Trophoblast cell (in vitro differentiated cells and primary cell): ENCODE results near the gene ADAMTS9.

Experiments
- DNase-seq, 2 donors: peaks; one replicate each; pipeline ENCODE4 v3.0.0-alpha.2; 2016
- H2AFZ ChIP-seq: 2 replicates; pipeline ENCODE4 v1.6.1; 2013; ENCODE audit warnings: low read length, moderate library complexity, mild to moderate bottlenecking; ENCODE audit not compliant: insufficient read depth, poor library complexity
- H2AK5ac ChIP-seq: 2 replicates; pipeline ENCODE4 v1.6.1; 2013; ENCODE audit warnings: mild to moderate bottlenecking, low read length
- H2BK120ac ChIP-seq: 2 replicates; pipeline ENCODE4 v1.6.1; 2013; ENCODE audit warnings: low read length, mild to moderate bottlenecking, moderate library complexity; ENCODE audit not compliant: insufficient read depth, poor library complexity
- H2BK12ac ChIP-seq: 2 replicates; pipeline ENCODE4 v1.6.1; 2013; ENCODE audit warnings: mild to moderate bottlenecking, low read length, moderate library complexity
- H2BK5ac ChIP-seq: 2 replicates; pipeline ENCODE4 v1.6.1; 2013; ENCODE audit warnings: low read length, low read depth, moderate library complexity, mild to moderate bottlenecking; ENCODE audit not compliant: poor library complexity
- H3K14ac ChIP-seq: 2 replicates; pipeline ENCODE4 v1.6.1; 2013; ENCODE audit warnings: mild to moderate bottlenecking, low read length
- H3K18ac ChIP-seq: 2 replicates; pipeline ENCODE4 v1.6.1; 2013; ENCODE audit warnings: mild to moderate bottlenecking, low read length
- H3K23ac ChIP-seq: 2 replicates; pipeline ENCODE4 v1.6.1; 2013; ENCODE audit warnings: low read length
- H3K27ac ChIP-seq: 2 replicates; pipeline ENCODE4 v1.5.1; 2013; ENCODE audit warnings: low read depth, mild to moderate bottlenecking, inconsistent platforms, low read length, moderate library complexity
- H3K27me3 ChIP-seq: 2 replicates; pipeline ENCODE4 v1.6.1; 2013; ENCODE audit warnings: inconsistent platforms, mild to moderate bottlenecking, low read length, moderate library complexity; ENCODE audit not compliant: insufficient read depth
- H3K36me3 ChIP-seq, 2 experiments: 1 replicate in 1 of 2; 2 replicates in 1 of 2; pipeline ENCODE4 v1.6.1; 2013; ENCODE audit warnings: low read length in 2 of 2, mild to moderate bottlenecking in 2 of 2, moderate library complexity in 1 of 2; ENCODE audit not compliant: insufficient read depth in 2 of 2, control insufficient read depth in 1 of 2
- H3K4ac ChIP-seq: 2 replicates; pipeline ENCODE4 v1.6.1; 2013; ENCODE audit warnings: low read depth, mild to moderate bottlenecking, low read length, moderate library complexity
- H3K4me1 ChIP-seq, 2 experiments: 1 replicate in 1 of 2; 2 replicates in 1 of 2; pipeline ENCODE4 v1.6.1; 2013; ENCODE audit warnings: low read length in 2 of 2, mild to moderate bottlenecking in 2 of 2, moderate library complexity in 1 of 2; ENCODE audit not compliant: insufficient read depth in 2 of 2, control insufficient read depth in 1 of 2
- H3K4me2 ChIP-seq: 2 replicates; pipeline ENCODE4 v1.6.1; 2013; ENCODE audit warnings: inconsistent platforms, mild to moderate bottlenecking, low read length, moderate library complexity
- H3K4me3 ChIP-seq: 2 replicates; pipeline ENCODE4 v1.5.1; 2013; ENCODE audit warnings: mild to moderate bottlenecking, low read depth, low read length, inconsistent platforms
- H3K79me1 ChIP-seq: one replicate; pipeline ENCODE4 v1.6.1; 2013; ENCODE audit warnings: low read length
- H3K79me2 ChIP-seq: 2 replicates; pipeline ENCODE4 v1.6.1; 2013; ENCODE audit warnings: low read length, mild to moderate bottlenecking; ENCODE audit not compliant: control insufficient read depth, insufficient read depth, poor library complexity
- H3K9ac ChIP-seq: 2 replicates; pipeline ENCODE4 v1.6.1; 2013; ENCODE audit warnings: mild to moderate bottlenecking, low read length
- H3K9me3 ChIP-seq: 2 replicates; pipeline ENCODE4 v1.6.1; 2013; ENCODE audit warnings: low read depth, mild to moderate bottlenecking, control low read depth, inconsistent platforms, low read length; ENCODE audit not compliant: insufficient read depth
- H4K12ac ChIP-seq: 2 replicates; pipeline ENCODE4 v1.6.1; 2013; ENCODE audit warnings: low read depth, mild to moderate bottlenecking, low read length, moderate library complexity
- H4K8ac ChIP-seq: 2 replicates; pipeline ENCODE4 v1.6.1; 2013; ENCODE audit warnings: low read depth, mild to moderate bottlenecking, low read length, moderate library complexity
- H4K91ac ChIP-seq: one replicate; pipeline ENCODE4 v1.6.1; 2013; ENCODE audit warnings: low read depth, mild to moderate bottlenecking, low read length, moderate library complexity
- WGBS: extraction: QIAGEN DNeasy Blood & Tissue Kit; methylation state at CpG from one replicate; pipeline ENCODE4 v1.1.7; 2013; ENCODE audit warnings: missing lambda C conversion rate; ENCODE audit not compliant: insufficient read length, insufficient coverage; ENCODE audit errors: extremely low coverage; 5-methylcytosine and 5-hydroxymethylcytosine counted together

ADAMTS9 gene

GRCh38 chr3:64674591-64675076 is 13.2 kb downstream of the ADAMTS9 start:
- Histone ChIP-seq H3K36me3 (peaks cover 7 to 12% of the 10 kb centered on the region in 2 experiments), H3K4me1 (peaks cover 0 to 7% of the 10 kb centered on the region in 2 experiments), H2BK120ac (peak overlapping the region; percentile 70), H3K4me2 (peak overlapping the region; percentile 40), H2BK5ac (peak overlapping the region; percentile 88), H4K91ac (peak overlapping the region; percentile 32), H3K79me2 (no peaks in the 10 kb centered on the region), H3K9me3 (no peaks in the 10 kb centered on the region), H2AFZ (no peak overlapping the region), H4K8ac (no peak overlapping the region), H2AK5ac (no peak overlapping the region), H4K12ac (no peak overlapping the region), H3K23ac (no peak overlapping the region), H3K9ac (no peak overlapping the region), H3K14ac (no peak overlapping the region), H2BK12ac (peak overlapping the region; percentile 89), H3K18ac (no peak overlapping the region), H3K4ac (no peak overlapping the region), H3K79me1 (peaks cover 6% of the 10 kb centered on the region), H3K27ac (peak overlapping the region; percentile 90), H3K27me3 (no peaks in the 10 kb centered on the region), H3K4me3 (no peak overlapping the region)
- WGBS = no CpG with 5 or more reads among the region's 4 CpGs
- peak in 1 of 2 donors; percentile 9 for DNase-seq

- Histone ChIP-seq H3K36me3 (peaks cover 3 to 13% of the 10 kb centered on the region in 2 experiments), H2BK120ac (no peak overlapping the region), H3K4ac (no peak overlapping the region), H3K27ac (no peak overlapping the region), H3K4me1 (peaks cover 0 to 7% of the 10 kb centered on the region in 2 experiments), H2AFZ (no peak overlapping the region), H2BK12ac (no peak overlapping the region), H3K79me1 (peaks cover 6% of the 10 kb centered on the region), H3K4me2 (no peak overlapping the region), H3K79me2 (no peaks in the 10 kb centered on the region), H3K9ac (no peak overlapping the region), H3K18ac (no peak overlapping the region), H3K27me3 (no peaks in the 10 kb centered on the region), H4K12ac (no peak overlapping the region), H2BK5ac (no peak overlapping the region), H3K23ac (no peak overlapping the region), H4K91ac (no peak overlapping the region), H2AK5ac (no peak overlapping the region), H4K8ac (no peak overlapping the region), H3K14ac (no peak overlapping the region), H3K4me3 (no peak overlapping the region), H3K9me3 (no peaks in the 10 kb centered on the region)
- WGBS = no CpG with 5 or more reads among the region's 7 CpGs
- peak in 1 of 2 donors; percentile 67 for DNase-seq
These were observed 14.6 kb downstream of the ADAMTS9 start for GRCh38 chr3:64673159-64673715.

GRCh38 chr3:64668582-64669510 is 19.0 kb downstream of the ADAMTS9 start:
- WGBS = no CpG with 5 or more reads among the region's 10 CpGs
- Histone ChIP-seq H3K4me3 (no peak overlapping the region), H4K8ac (no peak overlapping the region)

GRCh38 chr3:64667887-64668581 is 19.8 kb downstream of the ADAMTS9 start:
- no peak overlapping the region for H4K8ac ChIP-seq
- no peak overlapping the region for H3K9ac ChIP-seq
- H2BK120ac ChIP-seq = no peak overlapping the region
- no peaks in the 10 kb centered on the region for H3K27me3 ChIP-seq
- no peak overlapping the region for H2AFZ ChIP-seq
- no peak overlapping the region for H3K23ac ChIP-seq
- H3K4ac ChIP-seq = no peak overlapping the region
- DNase-seq = no peak
- peaks cover 9 to 13% of the 10 kb centered on the region in 2 experiments for H3K36me3 ChIP-seq
- no peak overlapping the region for H4K91ac ChIP-seq
- H3K27ac ChIP-seq = no peak overlapping the region
- H2AK5ac ChIP-seq = no peak overlapping the region
- no peaks in the 10 kb centered on the region for H3K9me3 ChIP-seq
- H3K14ac ChIP-seq = no peak overlapping the region
- H3K79me2 ChIP-seq = peaks cover 2% of the 10 kb centered on the region
- H3K4me3 ChIP-seq = no peak overlapping the region
- WGBS = no CpG with 5 or more reads among the region's 13 CpGs
- peaks cover 0 to 2% of the 10 kb centered on the region in 2 experiments for H3K4me1 ChIP-seq
- no peaks in the 10 kb centered on the region for H3K79me1 ChIP-seq
- H2BK5ac ChIP-seq = no peak overlapping the region
- no peak overlapping the region for H4K12ac ChIP-seq
- H2BK12ac ChIP-seq = no peak overlapping the region
- no peak overlapping the region for H3K4me2 ChIP-seq
- H3K18ac ChIP-seq = no peak overlapping the region

More at GRCh38 chr3:64668582-64669510, 19.0 kb downstream of the ADAMTS9 start:
- Histone ChIP-seq H3K27ac (no peak overlapping the region), H3K9ac (no peak overlapping the region), H3K27me3 (no peaks in the 10 kb centered on the region), H4K91ac (no peak overlapping the region), H3K79me2 (peaks cover 2% of the 10 kb centered on the region), H3K36me3 (peaks cover 9 to 13% of the 10 kb centered on the region in 2 experiments), H3K9me3 (no peaks in the 10 kb centered on the region), H2AFZ (no peak overlapping the region), H3K4me2 (no peak overlapping the region), H2BK12ac (no peak overlapping the region), H3K4me1 (peaks cover 0 to 2% of the 10 kb centered on the region in 2 experiments), H4K12ac (no peak overlapping the region), H2BK5ac (no peak overlapping the region), H3K4ac (no peak overlapping the region), H2AK5ac (no peak overlapping the region), H3K14ac (no peak overlapping the region), H2BK120ac (no peak overlapping the region), H3K79me1 (no peaks in the 10 kb centered on the region), H3K23ac (peak overlapping the region; percentile 58), H3K18ac (no peak overlapping the region)
- DNase-seq = no peak
